DND-41 (cell line): Measurements from ENCODE around the gene IRF4.

Source experiments
- ATAC-seq: fragments of 200-7000 bp; cut with Tn5 transposase; 3 replicates; pipeline ENCODE4 v1.9.1; 2021; ENCODE audit warnings: low read depth; ENCODE audit not compliant: insufficient read depth
- DNase-seq: peaks from one replicate; pipeline ENCODE4 v3.0.0-alpha.2; 2020
- H2AFZ ChIP-seq: 2 replicates; pipeline ENCODE4 v1.6.0; 2012; ENCODE audit warnings: low read depth, low read length
- H3K27ac ChIP-seq: 2 replicates; pipeline ENCODE4 v1.5.1; 2012; ENCODE audit warnings: low read length, inconsistent platforms
- H3K27me3 ChIP-seq: fragments of 200-600 bp; sonication (generic); 2 replicates; pipeline ENCODE4 v1.6.0; 2012; ENCODE audit warnings: low read length, mild to moderate bottlenecking, inconsistent platforms; ENCODE audit not compliant: insufficient read depth, poor library complexity
- H3K36me3 ChIP-seq: 2 replicates; pipeline ENCODE4 v1.5.1; 2012; ENCODE audit warnings: low read length, inconsistent platforms; ENCODE audit not compliant: insufficient read depth
- H3K4me1 ChIP-seq: 2 replicates; pipeline ENCODE4 v1.5.1; 2012; ENCODE audit warnings: mild to moderate bottlenecking, low read length; ENCODE audit not compliant: insufficient read depth
- H3K4me2 ChIP-seq: 2 replicates; pipeline ENCODE4 v1.6.0; 2012; ENCODE audit warnings: mild to moderate bottlenecking, moderate library complexity, low read length, inconsistent platforms; ENCODE audit not compliant: insufficient read depth
- H3K4me3 ChIP-seq, 2 experiments: fragments of 200-600 bp in 1 of 2; shearing (Covaris generic) in 1 of 2; 2 replicates each; pipeline ENCODE4 v1.5.1; 2012 to 2016; ENCODE audit warnings: inconsistent platforms in 2 of 2, low read length in 2 of 2, mild to moderate bottlenecking in 2 of 2, low read depth in 1 of 2, moderate library complexity in 1 of 2
- H3K79me2 ChIP-seq: 2 replicates; pipeline ENCODE4 v1.6.0; 2012; ENCODE audit warnings: low read length, inconsistent platforms; ENCODE audit not compliant: insufficient read depth
- H3K9ac ChIP-seq: 2 replicates; pipeline ENCODE4 v1.6.0; 2012; ENCODE audit warnings: low read depth, mild to moderate bottlenecking, inconsistent platforms, low read length, moderate library complexity
- H3K9me3 ChIP-seq: 2 replicates; pipeline ENCODE4 v1.5.1; 2012; ENCODE audit warnings: low read length, moderate library complexity, mild to moderate bottlenecking, inconsistent platforms; ENCODE audit not compliant: insufficient read depth, severe bottlenecking
- H4K20me1 ChIP-seq: 2 replicates; pipeline ENCODE4 v1.6.0; 2012; ENCODE audit warnings: low read length; ENCODE audit not compliant: insufficient read depth
- CTCF ChIP-seq: IDR thresholded peaks from 2 replicates; pipeline ENCODE4 v1.5.1; 2012; ENCODE audit warnings: borderline replicate concordance, low read length, moderate library complexity, mild to moderate bottlenecking; ENCODE audit not compliant: poor library complexity, severe bottlenecking; ENCODE audit errors: extremely low read depth
- EZH2 ChIP-seq: IDR thresholded peaks from 3 replicates; pipeline ENCODE4 v1.6.1; 2012; ENCODE audit warnings: borderline replicate concordance, low read depth, mild to moderate bottlenecking, moderate library complexity, low read length, inconsistent platforms; ENCODE audit not compliant: severe bottlenecking

IRF4 gene

DNA sequence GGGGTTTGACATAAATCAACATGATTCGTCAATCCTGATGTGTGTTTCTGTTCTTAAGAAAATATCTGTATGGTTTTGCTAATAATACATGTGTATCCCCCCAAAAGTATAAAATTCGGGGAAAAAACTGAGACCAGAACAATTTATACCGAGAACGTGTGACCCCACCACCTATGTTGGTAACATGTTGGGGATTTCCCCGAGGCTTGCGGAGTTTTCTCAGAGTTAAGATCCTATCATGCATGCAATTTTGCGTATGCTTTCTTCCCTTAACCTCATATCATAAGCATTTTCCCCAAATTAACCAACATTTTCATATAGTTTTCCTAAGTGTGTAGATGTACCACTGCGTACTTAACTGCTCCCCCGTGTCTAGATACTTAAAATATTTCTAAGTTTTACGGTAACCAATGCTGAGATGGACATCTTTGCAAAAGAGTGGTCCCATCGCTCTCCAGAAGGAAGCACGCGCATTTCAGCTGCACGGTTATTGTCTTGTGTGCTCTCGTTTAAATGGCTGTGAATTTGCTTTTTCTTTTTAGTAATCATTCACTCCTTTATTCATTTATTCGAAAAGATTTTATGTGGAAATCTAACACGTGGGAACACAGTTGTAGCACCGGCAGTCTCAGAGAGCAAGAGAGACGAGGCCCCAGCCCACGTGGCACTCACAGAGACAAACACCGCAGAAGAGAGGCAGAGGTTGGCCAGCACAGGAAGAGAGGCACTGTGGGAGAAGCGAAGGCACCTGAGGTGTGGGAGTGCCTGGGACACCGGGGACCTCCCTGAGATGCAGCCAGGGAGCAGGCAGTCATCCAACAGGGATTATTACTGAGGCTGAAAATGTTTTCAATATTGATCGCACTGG, 13.2 kb upstream of the IRF4 start:
- H3K27ac ChIP-seq = no peak overlapping the region
- no peak overlapping the region for H3K9ac ChIP-seq
- H3K27me3 ChIP-seq = no peaks in the 10 kb centered on the region
- no peaks in the 10 kb centered on the region for H3K9me3 ChIP-seq
- no peaks in the 10 kb centered on the region for H3K36me3 ChIP-seq
- H4K20me1 ChIP-seq = no peaks in the 10 kb centered on the region
- no peak overlapping the region for H3K4me3 ChIP-seq
- ATAC-seq (no peak), DNase-seq (no peak)
- no peak for TF ChIP-seq CTCF
- TF ChIP-seq EZH2 = no peak
- no peak overlapping the region for H3K4me2 ChIP-seq
- peaks cover 6% of the 10 kb centered on the region for H3K4me1 ChIP-seq
- no peak overlapping the region for H2AFZ ChIP-seq
- no peaks in the 10 kb centered on the region for H3K79me2 ChIP-seq

DNA sequence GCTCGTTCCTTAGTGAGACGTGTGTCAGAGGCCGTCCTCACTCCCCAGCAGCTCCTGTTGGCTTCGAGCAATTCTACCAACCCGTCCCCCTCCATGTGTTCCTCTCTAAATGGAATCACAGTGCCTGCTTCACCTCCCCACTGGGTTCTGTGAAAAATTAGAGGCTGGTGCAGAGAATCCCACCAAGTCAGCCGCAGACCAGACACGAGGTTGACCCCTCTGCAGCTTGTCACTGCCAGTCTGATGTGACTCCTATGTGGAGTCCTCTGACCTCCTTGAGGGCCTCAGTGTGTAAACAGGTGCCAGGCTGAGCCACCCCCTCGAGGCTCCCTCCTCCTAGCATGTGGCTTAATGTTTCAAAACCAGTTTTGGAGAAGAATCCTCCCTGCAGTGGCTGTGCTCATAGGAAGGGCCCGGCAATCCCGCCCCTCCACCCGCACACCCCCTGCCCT, 12.6 kb upstream of the IRF4 start:
- Histone ChIP-seq H4K20me1 (no peaks in the 10 kb centered on the region), H3K4me3 (no peak overlapping the region), H3K4me2 (no peak overlapping the region), H2AFZ (no peak overlapping the region), H3K27ac (no peak overlapping the region), H3K79me2 (no peaks in the 10 kb centered on the region), H3K4me1 (peaks cover 6% of the 10 kb centered on the region), H3K27me3 (no peaks in the 10 kb centered on the region), H3K36me3 (no peaks in the 10 kb centered on the region), H3K9ac (no peak overlapping the region), H3K9me3 (no peaks in the 10 kb centered on the region)
- DNase-seq (no peak), ATAC-seq (no peak)
- TF ChIP-seq CTCF = no peak
- no peak for TF ChIP-seq EZH2

- Histone ChIP-seq H3K36me3 (no peaks in the 10 kb centered on the region), H2AFZ (no peak overlapping the region), H3K4me1 (peaks cover 6% of the 10 kb centered on the region), H3K9ac (no peak overlapping the region), H3K27me3 (no peaks in the 10 kb centered on the region), H3K27ac (no peak overlapping the region), H3K9me3 (no peaks in the 10 kb centered on the region), H3K79me2 (no peaks in the 10 kb centered on the region), H4K20me1 (no peaks in the 10 kb centered on the region), H3K4me3 (no peak overlapping the region), H3K4me2 (no peak overlapping the region)
- ATAC-seq (no peak), DNase-seq (no peak)
- TF ChIP-seq EZH2 = no peak
- TF ChIP-seq CTCF = no peak
Measured at GRCh38 chr6:379410-380181, 12.0 kb upstream of the IRF4 start.
